Heart left ventricle (tissue), 13 donors: Measurements from ENCODE around the gene ZNF521.

Experiments used
- CTCF ChIP-seq, 12 donors: fragments of 200-600 bp; sonication (generic) in 4 of 12; IDR thresholded peaks; one replicate each; pipeline versions ENCODE4 v1.5.0 to v1.8.0; 2018 to 2022; ENCODE audit warnings: antibody characterized with exemption in 12 of 12, mild to moderate bottlenecking in 5 of 12
- POLR2A ChIP-seq, 2 donors: fragments of 450-650 bp; IDR thresholded peaks; one replicate each; pipeline ENCODE4 v1.6.1; 2017; ENCODE audit warnings: antibody characterized with exemption in 2 of 2, mild to moderate bottlenecking in 2 of 2, moderate library complexity in 2 of 2
- donor health status: ischemic (EF 13 %, LVEDD 7.1; RV severe dilation, severe dysfunction).
- donor health status: DM: no; HTN: yes; CAD: no.
- donor health status: DM: no; HTN: no; CAD: no.
- donor health status: ischemic (EF 25% LVEDD 6.9; RV normal size, moderate dysfunction).
- donor health status: ischemic (EF 25% LVEDD 5.7; RV mildly dilated, moderate dysfunction).
- donor health status: ischemic (EF 35%, LVEDD 5.7; RV mildly dilated, moderate dysfunction).
- donor health status: nonischemic (EF 11% LVEDD 7.7; RV severe dilation, severe dysfunction).
- donor health status: DM: yes; HTN: yes; CAD: no.
- donor health status: PGD.
- donor health status: ischemic (EF 29% LVEDD 5.4; RV normal size, mild dysfunction).
- donor health status: nonischemic (EF 23%, LVEDD 6.1; RV moderate dilation, normal function).

- TF ChIP-seq CTCF (IDR thresholded peaks at IDR 0.05) (no peak), POLR2A (IDR thresholded peaks at IDR 0.05) (no peak)
These were observed 218.1 kb downstream of the ZNF521 start for GRCh38 chr18:25133879-25134278.
